CD4-positive, alpha-beta T cell treated with Interleukin-17A for 4 hours (primary cell): Measurements from ENCODE around the gene RAB32.
A peak's percentile ranks its signal among the peaks of the same experiment; 100 is the strongest.

Experiments
- DNase-seq: peaks from one replicate; pipeline ENCODE4 v3.0.0-alpha.2; 2020; ENCODE audit warnings: mixed read lengths

RAB32 gene

DNA sequence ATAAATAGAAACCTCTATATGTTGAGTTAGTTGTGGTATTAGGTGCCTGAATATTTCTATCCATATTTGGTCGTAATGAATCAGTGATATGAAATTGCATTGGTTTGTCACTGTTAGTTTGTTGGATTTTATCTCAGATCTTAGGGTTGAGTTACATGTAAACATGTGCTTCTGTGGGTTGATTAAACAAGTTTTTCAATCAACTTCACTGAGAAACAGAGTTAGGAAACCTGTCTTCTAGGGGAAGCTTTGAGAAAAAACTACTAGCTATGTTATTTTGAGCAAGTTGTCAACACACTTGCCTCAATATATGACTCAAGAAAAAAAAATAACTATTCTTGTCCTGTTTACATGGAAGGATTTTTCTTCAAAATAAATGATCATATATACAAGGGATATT is 40.3 kb downstream of the RAB32 start:
- no peak for DNase-seq

DNA sequence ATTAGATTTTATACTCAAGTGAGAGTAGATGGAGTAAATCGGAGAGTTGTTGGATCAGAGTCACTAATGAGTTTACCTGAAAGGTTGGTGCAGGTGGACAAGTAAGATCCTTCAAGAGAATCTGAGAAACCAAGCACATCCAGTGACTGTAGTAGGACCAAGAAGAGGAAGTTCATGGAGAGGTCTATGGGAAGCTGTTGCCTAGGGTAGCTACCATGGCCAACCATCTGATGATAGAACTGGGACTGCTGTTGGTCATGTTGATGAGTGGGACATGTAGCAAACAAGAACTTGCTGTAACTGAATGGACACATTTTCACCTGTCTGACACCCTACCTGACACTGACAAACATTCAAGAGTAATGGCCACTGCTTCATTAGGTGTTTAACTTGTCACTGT is 43.8 kb downstream of the RAB32 start:
- DNase-seq: no peak

DNA sequence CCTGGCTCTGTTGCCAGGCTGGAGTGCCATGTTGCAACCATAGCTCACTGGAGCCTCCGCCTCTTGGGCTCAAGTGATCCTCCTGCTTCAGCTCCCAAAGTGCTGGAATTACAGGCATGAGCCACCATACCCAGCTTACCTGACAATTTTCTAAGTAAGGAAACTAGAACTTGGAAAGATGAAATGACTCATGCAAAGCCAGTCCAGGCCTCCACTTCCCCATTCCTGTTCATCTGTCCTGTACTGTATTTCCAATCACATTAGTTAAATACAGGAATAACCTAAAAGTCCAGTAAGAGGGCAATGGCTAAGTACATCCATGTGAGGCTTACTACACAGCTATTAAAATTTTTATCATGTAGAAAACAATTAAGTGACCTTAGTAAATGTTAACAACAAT is 46.9 kb downstream of the RAB32 start:
- no peak for DNase-seq

GRCh38 chr6:146592451-146592850 is 48.8 kb downstream of the RAB32 start:
- DNase-seq: no peak

DNA sequence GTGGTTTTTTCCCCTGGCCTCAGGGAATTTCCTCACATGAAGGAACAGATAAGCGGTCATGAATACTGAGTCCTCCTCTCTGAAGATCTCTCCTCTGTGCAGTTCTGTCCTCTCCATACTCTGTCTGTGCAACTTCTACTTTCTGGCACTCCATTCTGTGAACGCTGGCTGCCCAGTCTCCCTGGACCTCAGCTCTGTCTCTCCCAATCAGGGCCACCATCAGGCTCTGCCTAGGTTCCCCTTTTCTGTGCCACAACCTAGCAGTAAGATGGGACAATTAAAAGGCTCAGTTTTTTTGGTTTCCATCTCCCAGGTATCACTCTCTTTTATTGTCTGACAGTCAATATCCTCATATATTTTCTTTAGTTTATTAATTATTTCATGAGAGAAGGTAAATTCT is 50.4 kb downstream of the RAB32 start:
- no peak for DNase-seq

- DNase-seq: no peak
Measured at GRCh38 chr6:146594495-146594894, 50.9 kb downstream of the RAB32 start.

DNA sequence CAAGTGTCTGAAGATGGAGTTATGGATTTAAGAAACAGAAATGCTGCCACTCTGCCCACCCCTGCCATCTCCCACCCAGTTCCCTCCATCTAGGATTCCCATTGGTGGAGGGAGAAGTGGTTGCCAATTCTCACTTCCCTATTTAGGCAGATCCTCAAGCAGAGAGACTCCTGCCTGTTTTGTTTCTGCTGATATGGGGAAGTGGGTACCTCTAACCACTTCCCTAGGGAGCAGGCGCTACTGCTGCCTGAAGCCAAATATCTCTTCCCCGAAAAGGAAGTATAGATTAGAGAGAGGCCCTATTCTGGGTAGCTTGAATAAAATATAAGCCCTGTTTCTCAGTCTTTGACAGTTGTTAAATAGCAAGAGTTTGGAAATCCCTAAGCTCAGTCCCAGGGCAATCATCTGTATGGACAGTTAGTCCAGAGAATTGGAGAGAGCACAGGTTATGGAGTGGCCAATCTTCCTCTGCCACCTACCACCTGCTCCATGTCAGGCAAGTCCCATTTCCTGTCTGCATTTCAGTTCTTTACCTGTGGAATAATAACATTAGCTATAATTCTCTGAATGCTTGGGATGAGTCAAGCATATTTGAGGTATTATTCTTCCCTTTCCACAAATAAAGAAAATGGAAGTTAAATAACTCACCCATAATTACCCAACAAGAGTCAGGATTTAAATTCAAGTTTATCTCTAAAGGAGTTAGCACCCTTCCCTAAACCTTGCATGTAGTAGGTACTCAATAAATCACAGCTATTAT is 52.5 kb downstream of the RAB32 start:
- DNase-seq: no peak

GRCh38 chr6:146598772-146599405 is 55.3 kb downstream of the RAB32 start, which contains the start of gene ADGB:
ADGB (plus strand) TSS chr6:146598972; CDS start chr6:146599041, 69 bp downstream.
- DNase-seq: peak; percentile 2

DNA sequence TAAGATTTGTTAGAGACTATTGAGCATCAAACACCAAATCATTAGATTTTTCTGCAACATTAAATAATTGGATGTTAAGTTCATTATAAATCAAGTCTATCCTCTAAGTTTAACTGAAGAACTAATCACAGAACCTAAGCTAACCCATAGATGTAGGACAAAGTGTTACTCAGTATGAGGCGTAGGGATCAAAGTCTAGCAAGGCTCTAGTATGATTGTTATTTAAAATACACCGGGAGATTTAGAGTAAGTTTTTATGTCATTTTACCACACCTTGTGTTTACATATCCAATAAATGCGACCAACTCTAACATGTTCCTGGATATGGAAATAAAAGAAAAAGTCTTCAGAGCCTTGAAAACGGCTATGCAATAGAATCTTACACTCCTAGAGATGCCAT is 57.7 kb downstream of the RAB32 start:
- no peak for DNase-seq

DNA sequence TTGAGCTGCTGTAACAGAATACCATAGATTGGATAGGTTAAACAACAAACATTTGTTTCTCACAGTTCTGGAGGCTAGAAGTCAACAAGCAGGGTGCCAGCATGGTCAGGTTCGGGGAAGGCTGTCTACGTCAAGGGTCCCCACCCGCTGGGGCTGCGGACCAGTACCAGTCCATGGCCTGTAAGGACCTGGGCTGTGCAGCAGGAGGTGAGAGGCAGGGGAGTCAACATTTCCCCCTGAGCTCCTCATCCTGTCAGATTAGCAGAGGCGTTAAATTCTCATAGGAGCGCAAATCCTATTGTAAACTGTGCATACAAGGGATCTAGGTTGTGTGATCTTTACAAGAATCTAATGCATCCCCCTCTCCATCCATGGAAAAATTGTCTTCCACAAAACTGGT is 58.9 kb downstream of the RAB32 start:
- DNase-seq: no peak
